ENCODE results near the gene ENTPD8. TPM values are rescaled to one million over a fixed set of nuclear protein-coding genes. Genes with fewer than 3 reads are reported as not detected.
"Not testable (repeated sequence)": the region's sequence is repeated elsewhere in the genome, so short reads cannot be mapped to it uniquely, and the experiment has no call there.

The ENTPD8 gene
- total RNA-seq, 1 donor from 2014 or later: 0.19 TPM

- no peak for DNase-seq (ENCODE audit: low read depth)
Observed at GRCh38 chr9:137476856-137477255, 35.7 kb upstream of the ENTPD8 start.

- DNase-seq (ENCODE audit: low read depth): no peak
Observed at GRCh38 chr9:137475666-137476065, 34.5 kb upstream of the ENTPD8 start.

- DNase-seq (ENCODE audit: low read depth): no peak
Observed at GRCh38 chr9:137474271-137474670, 33.1 kb upstream of the ENTPD8 start.

GRCh38 chr9:137470785-137471184 lies 29.6 kb upstream of the ENTPD8 start:
- DNase-seq (ENCODE audit: low read depth): peak; percentile 57

- no peak for DNase-seq (ENCODE audit: low read depth)
Observed at GRCh38 chr9:137467896-137468295, 26.7 kb upstream of the ENTPD8 start.

GRCh38 chr9:137467161-137467581 lies 26.0 kb upstream of the ENTPD8 start:
- DNase-seq (ENCODE audit: low read depth): no peak

GRCh38 chr9:137466389-137467085 lies 25.4 kb upstream of the ENTPD8 start:
- DNase-seq (ENCODE audit: low read depth): not testable (repeated sequence)

GRCh38 chr9:137465720-137466388 lies 24.7 kb upstream of the ENTPD8 start:
- no peak for DNase-seq (ENCODE audit: low read depth)

- no peak for DNase-seq (ENCODE audit: low read depth)
Observed at GRCh38 chr9:137465000-137465719, 24.0 kb upstream of the ENTPD8 start.

GRCh38 chr9:137464291-137464999 lies 23.3 kb upstream of the ENTPD8 start:
- no peak for DNase-seq (ENCODE audit: low read depth)

GRCh38 chr9:137463931-137464290 lies 22.8 kb upstream of the ENTPD8 start:
- DNase-seq (ENCODE audit: low read depth): no peak

DNA sequence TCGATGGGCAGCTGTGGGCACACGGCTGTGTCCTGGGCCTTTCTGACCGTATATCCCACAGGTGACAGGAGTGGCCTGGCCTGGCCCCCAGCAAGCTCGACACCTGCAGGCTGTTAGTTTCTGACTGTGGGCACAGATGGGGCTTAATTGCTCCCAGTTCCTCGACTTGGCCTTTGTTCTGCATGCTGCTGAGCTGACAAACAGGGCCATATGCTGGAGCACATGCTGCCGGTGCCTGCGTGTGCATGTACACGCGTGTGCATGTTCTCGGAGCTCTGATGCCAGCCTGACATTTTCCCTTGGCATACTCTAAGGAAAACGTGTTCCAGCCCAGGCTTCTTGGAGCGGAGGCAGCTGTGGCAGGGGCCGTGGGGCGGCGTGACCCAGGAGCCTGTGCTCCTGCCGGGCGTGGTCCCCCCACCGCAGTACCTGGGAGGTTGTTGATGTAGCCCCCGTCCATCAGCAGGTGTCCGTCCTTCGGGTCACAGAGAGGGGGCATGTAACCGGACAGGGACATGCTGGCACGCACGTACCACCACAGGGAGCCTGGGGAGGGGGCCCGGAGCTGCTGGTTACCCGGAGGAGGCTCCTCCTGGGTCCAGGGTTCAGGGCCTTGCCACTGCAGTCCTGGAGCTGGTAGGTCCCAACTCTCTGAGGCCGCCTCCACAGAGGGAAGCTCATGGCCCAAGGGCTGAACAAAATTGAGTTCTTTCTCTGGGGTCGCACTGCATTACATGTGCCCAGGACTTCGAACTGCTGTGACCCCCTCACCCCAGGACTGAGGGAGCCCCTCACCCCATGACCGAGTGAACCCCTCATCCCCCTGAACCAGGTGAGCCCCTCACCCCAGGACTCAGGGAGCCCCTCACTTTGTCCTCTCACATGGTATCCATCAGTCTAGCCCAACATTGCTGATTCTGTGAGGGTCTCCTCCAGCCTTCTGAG lies 22.1 kb upstream of the ENTPD8 start:
- no peak for DNase-seq (ENCODE audit: low read depth)

DNA sequence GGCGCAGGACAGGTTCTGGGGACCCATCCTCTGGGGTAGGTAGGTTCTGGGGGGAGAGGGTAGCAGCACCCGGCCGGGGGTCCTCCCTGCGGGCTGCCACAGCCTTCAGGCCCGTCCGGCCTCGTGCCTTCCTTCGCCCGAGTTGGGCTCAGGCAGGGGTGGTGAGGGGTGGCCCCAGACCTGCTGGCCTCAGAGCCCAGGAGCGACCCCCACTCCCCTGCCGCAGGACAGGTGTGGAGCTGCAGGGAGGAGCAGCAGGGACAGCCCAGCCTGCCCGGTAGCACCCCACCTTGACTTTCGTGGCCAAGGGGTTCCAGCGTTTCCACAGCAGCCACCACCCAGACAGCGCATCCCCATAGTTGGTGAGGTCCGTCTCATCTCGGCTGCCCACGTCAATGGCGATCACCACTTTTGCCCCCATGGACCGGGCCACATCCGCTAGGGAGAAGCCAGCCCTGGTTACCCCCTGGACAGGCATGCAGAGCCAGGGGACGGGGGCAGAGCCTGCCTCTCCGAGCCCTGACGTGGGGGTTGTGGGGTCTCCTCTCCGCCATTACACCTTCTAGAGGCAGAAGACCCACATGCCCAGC lies 21.3 kb upstream of the ENTPD8 start:
- DNase-seq (ENCODE audit: low read depth): no peak

GRCh38 chr9:137461663-137462395 lies 20.7 kb upstream of the ENTPD8 start:
- no peak for DNase-seq (ENCODE audit: low read depth)

GRCh38 chr9:137461316-137461662 lies 20.1 kb upstream of the ENTPD8 start:
- no peak for DNase-seq (ENCODE audit: low read depth)

DNA sequence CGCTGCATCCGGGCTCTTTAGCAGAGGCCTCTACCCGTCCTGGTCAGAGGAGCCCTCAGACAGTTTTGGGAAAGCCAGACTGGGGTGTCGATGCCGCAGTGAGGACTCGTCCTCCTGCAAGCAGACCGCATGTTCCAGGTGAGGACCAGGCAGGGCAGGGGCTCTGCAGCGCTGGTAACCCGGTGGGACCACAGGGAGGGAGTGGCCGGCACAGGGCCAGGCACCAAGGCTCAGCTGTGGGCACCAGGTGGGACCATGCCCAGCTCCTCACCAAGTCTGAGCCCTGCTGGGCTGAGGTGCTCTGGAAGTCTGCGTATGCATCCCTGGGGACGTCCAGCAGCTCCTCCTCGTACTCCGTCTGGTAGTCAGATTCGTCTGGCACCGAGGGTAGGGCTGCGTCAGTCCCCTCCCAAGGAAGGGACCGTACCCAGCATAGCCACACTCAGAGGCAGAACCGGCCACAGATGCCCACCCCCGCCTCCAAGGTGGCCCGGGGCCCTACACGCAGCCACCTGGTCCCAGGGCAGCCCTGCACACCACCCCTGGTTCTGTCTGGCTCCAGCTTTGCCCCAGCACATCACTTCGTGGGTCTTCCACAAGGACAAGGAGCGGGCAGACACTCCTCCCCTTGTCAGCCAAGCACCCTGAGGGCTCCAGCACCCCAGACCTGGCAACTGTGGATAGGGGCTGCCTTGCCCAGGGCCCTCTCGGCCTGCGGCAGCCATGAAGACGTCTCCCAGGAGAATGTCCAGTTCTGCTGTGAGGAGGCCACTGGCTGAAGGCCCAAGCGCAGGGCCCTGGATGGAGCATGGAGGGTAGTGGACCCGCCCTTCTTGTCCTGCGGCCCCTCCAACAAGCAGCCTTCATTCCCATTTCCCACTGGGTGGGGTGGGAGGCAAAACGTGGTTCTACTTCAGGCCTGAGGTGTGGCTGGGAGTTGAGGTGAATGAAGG lies 19.5 kb upstream of the ENTPD8 start:
- DNase-seq (ENCODE audit: low read depth): no peak

GRCh38 chr9:137459601-137460362 lies 18.6 kb upstream of the ENTPD8 start:
- DNase-seq (ENCODE audit: low read depth): no peak

DNA sequence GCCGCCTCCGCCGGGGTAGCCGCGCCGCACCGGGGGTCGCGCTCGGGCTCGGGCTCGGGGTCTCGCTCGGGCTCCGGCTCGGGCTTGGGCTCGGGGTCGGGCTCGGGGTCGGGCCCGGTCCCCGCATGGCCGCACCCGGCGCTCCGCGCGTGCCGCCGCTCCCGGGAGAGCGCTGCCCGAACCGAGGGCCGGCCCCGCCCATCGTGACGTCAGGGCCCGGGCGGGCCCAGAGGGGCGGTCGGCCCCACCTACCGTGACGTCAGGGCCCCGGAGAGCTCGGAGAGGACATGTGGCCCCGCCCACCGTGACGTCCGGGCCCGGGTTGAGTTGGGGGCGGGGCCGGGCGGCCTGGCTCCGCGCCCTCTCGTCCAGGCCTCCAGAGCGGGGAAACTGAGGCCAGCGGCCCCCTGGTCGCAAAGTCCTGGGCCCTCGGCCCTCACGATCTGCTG lies 18.0 kb upstream of the ENTPD8 start, which contains the start of gene NSMF:
Gene NSMF, minus strand, starts transcription at position 183 of the 449 bp plus-strand sequence. CDS start 232 bp downstream, outside the sequence.
- peak; percentile 92 for DNase-seq (ENCODE audit: low read depth)

Measured in myocyte (in vitro differentiated cells).